HG03521 (cell line): ENCODE data around the gene APBB2.
"Not testable (repeated sequence)": the region's sequence is repeated elsewhere in the genome, so short reads cannot be mapped to it uniquely, and the experiment has no call there.

Experiments used
- ATAC-seq: cut with Tn5 transposase; IDR thresholded peaks from one replicate; pipeline ENCODE4 v1.9.1; 2021; ENCODE audit warnings: mild to moderate bottlenecking, moderate library complexity; ENCODE audit not compliant: unreplicated experiment

The APBB2 gene

GRCh38 chr4:41160012-41160789 lies 54.1 kb downstream of the APBB2 start:
- ATAC-seq, result no peak

DNA sequence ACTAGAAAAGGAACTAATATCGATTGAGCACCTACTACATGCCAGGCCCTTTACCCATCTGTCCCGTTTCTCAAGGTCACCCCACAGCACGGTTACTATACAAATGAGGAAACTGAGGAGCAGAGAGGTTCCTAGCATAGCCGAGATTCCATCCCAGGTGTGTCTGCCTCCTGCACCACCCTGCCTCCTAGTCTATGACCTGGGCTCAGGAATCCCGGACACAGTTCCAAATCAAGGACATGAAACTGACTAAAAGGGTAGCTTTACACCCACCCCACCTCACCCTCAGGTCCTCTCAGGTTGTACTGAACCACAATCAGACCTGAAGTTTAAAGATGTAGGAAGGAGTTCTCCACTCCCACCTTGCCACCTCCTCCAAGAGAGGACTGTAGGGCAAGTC lies 55.6 kb downstream of the APBB2 start:
- ATAC-seq, result no peak

DNA sequence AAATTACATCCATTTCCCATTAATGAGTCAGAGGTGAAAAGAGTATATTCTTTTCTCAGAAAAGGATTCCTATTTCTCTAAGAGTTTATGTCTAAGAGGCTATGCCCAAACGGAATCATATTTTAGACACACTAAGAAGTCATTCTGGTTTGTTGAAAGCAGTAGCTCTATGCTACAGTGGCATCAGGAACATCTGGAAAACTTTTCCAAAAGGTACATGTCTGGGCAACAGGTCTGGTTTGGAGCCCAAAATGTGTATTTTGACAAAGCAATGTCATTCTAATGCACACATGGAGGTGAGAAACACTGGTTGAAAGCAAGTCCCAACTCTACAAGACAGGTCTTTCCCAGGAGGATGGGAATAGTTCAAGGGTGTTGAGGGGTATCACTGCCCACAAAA lies 56.1 kb downstream of the APBB2 start:
- ATAC-seq, result no peak

DNA sequence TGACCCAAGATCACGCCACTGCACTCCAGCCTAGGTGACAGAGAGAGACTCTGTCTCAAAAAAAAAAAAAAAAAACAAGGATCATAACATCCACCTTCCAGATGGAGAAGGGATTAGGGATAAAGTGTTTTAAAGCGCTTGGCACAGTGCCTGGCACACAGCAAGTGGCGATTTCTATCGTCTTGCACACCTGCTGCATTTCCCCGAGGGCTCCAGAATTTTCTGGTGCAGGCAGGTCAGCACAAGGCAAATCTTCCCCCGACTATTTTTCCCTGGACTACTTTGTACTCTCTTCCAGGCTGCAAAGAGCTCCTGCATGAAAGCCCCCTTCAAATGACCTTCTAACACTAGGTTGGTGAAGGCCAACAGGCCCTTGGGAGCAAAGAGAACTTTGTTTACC lies 57.3 kb downstream of the APBB2 start:
- no peak for ATAC-seq

DNA sequence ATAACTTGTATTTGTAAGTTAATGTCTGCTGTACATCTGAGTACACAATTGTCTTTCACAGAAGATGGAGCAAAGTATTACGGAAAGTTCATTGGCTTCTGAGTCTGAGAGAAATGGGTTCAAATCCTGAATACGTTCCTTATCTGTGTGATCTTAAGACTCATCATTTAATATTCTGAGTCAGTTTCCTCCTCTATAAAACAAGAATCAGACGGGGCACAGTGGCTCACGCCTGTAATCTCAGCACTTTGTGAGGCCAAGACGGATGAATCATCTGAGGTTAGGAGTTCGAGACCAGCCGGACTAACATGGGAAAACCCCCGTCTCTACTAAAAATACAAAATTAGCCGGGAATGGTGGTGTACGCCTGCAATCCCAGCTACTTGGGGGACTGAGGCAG lies 57.8 kb downstream of the APBB2 start:
- ATAC-seq, result no peak

DNA sequence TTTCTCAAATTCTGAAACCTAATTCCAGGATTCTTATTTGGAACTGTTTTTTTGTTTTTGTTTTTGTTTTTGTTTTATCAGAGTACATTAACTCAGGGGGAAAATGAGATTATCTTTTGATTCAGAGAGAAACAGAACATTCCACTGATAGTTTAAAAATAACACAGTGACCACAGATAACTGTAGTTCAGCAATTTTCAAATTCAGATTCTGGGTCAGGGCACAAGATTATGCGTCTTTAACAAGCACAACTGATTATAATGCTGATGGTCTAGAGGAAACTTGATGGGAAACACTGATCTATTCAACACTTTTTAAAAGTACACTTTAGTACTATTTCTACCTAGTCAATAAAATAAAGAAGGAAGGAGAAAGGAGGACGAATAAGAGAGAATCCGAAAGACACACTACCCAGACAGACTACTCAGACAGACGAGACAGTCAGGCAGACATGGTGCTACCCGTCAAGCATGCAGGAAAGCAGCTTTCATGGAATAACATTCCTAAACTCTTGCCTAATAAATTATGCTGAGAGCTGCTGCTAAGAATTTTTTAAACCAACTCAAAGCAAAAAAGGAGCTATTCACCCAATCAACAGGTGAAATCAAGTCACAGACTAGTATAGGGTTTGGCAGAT lies 59.0 kb downstream of the APBB2 start:
- no peak for ATAC-seq

DNA sequence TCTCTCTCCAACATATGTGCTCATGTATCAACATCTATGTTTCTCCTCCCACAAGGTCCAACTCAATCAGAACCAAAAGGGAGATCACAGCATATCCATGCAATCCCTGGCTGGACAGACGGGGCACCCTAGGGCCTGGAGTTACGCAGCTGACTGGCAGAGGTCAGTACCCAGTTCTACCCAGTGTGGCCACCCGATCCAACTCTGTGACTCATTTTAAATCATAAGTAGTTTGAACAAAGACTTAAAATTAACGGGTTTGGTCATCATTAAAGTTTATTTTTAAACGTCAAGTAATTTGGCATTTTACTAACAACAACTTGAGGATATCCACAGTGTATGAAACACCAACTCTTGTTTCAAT lies 59.5 kb downstream of the APBB2 start:
- ATAC-seq, result no peak

DNA sequence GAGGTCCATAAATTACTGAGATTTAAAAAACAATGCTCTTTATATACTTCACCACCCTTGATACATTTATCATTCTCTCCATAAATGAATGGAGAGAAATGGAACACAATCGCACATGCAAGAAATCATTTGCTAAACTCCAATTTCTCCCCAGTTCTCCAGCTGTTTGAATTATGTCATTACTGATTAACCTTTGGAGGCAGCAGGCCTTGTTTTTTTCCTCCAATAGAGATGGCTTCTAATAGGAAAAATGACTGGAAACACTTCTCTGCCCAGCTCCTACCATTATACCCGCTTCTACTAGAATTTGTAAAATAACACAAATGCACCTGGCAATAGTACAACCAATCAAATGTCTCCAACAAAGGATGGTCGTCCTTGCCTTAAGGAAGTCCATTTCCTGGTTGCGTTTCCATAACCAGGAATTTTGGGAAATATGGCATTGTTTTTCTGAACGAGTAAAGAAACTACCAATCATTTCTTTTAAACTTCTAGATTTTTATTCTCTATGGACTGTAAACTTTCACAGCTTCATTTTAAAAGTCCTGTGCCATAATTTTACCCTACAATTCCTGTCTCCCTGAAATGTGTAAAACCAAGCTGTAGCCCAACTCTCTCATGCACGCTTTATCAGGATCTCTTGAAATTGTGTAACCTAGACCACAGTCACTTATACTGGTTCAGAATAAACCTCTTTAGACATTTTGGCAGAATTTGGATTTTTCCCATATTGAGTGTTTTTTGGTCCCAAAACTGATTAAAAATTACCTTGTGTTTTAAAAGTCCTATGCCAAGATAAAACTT lies 60.1 kb downstream of the APBB2 start:
- no peak for ATAC-seq

- ATAC-seq, result no peak
Measured at GRCh38 chr4:41150401-41150800, 63.9 kb downstream of the APBB2 start.

- ATAC-seq, result not testable (repeated sequence)
Measured at GRCh38 chr4:41149568-41149967, 64.8 kb downstream of the APBB2 start.

DNA sequence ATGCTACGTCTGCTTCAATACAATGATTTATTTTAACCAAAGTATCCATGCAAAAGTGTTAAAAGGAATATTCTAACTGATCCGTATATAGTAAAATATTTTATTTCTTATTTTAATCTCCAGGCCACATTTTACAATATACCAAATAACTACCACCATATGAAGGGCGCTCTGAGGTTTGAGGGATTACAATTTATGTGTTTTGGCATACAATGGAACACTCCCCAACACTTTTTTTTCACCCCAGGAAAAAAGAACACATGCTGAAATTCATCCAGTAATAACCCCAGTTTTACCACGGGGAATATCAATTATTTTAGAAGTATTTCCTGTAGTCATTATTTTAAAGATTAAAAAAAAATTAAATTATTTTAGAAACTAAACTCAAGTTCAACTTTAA lies 65.4 kb downstream of the APBB2 start:
- no peak for ATAC-seq

DNA sequence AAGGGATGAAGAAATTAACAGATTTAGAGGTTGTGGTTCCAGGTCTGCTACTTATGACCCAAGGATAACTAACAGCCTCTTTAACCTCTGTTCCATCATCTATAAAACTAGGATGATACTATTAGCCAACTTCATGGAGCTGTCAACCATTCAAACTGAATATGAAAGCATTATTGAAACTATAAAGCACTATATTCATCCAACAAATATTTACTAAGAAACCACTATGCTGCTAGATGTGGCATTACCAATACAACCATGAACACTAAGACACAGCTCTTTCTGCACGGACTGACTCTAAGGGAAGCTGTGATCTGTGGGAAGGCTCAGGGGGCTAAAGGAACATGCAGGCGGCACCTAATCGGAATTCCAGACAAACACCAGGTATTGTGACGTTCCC lies 66.0 kb downstream of the APBB2 start:
- ATAC-seq, result no peak

DNA sequence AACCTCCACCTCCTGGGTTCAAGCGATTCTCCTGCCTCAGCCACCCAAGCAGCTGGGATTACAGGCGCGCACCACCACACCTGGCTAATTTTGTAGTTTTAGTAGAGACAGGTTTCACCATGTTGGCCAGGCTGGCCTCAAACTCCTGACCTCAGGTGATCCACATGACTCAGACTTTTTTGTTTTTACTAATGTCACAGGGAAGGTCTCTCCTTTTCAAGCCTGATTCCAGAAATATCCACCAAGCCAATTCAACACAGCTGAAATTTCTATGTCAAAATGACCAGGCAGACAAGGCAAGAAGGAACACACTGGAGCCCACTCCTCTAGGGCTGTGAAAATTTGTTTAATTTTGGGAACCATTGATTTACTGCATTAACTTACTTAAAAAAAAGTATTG lies 66.8 kb downstream of the APBB2 start:
- not testable (repeated sequence) for ATAC-seq

DNA sequence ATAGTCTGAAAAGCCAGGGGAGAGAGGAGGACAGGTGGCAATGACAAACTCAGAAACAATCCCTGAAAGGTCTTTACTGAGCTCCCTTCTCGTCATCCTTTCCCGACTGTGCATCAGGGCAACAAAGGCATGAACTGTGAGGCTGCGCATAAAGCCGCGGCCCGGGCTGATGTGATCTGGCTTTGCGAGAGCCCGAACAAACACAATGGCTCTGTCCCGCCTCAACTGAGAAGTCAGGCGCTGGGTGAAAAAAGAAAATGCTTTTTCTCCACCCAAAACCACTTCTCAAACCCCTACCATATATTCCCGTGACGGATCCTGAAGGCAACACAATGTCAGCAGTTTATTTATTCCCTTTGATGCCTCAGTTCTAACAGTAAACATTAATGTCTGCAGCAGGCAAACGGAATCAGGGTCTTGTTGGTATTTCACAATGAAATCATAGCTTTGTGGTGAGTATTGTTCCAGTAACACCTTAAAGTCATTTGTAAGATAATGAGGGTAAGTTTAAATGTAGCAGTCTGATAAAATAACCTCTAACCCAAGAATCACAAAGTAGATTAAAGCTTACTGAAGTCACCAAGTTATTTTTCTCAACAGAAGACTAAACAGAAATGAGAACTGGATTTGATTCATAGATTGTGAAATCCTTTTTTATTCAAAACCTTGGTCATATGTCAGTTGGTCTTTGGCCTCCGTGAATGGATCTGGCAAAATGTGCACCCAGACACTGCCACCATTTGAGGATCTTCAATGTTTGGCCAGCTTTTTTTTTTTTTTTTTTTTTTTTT lies 67.4 kb downstream of the APBB2 start:
- no peak for ATAC-seq

GRCh38 chr4:41146196-41146595 lies 68.1 kb downstream of the APBB2 start:
- ATAC-seq, result no peak

DNA sequence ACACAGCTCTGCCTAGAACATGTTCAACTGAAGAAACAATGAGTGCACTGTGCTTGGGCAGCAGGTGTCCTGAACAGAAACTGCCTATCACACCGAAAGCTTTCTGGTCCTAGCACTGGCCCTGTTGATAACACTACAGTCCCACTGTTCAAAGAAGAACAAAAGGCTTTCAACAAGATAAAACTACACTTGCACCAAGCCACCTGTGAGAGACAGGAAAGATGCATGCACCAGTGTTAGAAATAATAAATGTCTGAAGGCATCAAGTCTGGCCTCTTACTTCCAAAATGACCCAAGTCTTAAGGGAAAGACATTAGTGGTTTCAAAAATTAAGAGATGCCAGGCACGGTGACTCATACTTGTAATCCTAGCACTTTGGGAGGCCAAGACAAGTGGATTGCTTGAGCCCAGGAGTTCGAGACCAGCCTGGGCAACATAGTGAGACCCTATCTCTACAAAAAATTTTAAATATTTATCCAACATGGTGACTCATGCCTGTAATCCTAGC lies 68.7 kb downstream of the APBB2 start:
- ATAC-seq, result no peak

- no peak for ATAC-seq
Measured at GRCh38 chr4:41144812-41145211, 69.5 kb downstream of the APBB2 start.

DNA sequence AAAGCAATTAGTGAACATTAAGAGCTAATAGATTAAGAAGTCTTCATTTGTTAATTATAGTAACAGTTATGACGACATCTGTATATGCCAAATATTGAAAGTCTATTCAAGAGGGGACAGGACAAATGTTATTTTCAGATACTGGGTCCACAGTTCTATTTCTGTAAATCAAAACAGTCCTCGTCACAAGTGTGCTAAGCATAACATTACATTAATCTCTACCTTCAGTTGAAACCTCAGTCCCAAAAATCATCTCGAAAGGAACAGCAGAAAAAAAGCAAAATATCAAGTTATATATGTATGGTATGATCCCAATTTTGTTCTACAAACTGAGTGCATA lies 70.3 kb downstream of the APBB2 start:
- no peak for ATAC-seq

GRCh38 chr4:41143311-41144039 lies 70.9 kb downstream of the APBB2 start:
- no peak for ATAC-seq
